NCI-H748 treated with DMSO at 0.1 percent for 48 hours (cell line): ENCODE data around the gene NUDT13.
"Not testable (repeated sequence)": the region's sequence is repeated elsewhere in the genome, so short reads cannot be mapped to it uniquely, and the experiment has no call there.

Source experiments
- DNase-seq: peaks from one replicate; lab custom pipeline; 2025; lab: John Stamatoyannopoulos, UW

NUDT13 gene

DNA sequence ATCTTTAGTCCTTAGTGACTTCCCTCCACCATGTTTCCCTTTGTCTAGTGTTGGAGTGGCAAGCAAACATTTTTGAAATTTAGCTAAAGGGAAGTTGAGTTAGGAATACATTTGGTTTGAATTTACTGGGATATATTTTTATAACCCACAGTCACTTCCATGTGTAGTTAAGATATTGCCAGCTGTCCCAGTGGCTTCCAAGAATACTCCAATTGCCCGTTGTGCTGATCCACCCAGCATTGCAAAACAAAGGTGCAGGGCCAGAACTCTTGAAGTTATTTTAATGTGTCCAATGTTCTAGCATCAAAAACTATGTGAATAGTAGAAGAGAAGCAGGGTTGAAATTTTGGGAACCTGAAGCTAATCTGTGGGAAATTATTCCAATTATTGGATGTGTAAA, 11.1 kb upstream of the NUDT13 start:
- no peak for DNase-seq

DNA sequence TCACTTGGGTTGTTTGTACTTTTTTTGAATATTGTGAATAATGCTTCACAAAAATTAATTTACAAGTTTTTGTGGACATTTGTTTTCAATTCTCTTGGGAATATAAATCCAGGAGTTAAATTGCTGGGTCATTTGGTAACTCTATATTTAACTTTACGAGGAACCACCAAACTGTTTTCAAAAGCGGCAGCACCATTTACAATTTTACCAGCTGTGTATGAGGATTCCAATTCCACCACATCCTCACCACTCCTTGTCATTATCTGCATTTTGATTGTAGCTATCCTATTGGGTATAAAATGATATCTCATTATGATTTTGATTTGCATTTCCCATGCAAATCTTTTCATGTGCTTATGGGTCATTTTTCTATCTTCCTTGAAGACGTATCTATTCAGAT, 4.0 kb upstream of the NUDT13 start:
- DNase-seq = no peak

DNA sequence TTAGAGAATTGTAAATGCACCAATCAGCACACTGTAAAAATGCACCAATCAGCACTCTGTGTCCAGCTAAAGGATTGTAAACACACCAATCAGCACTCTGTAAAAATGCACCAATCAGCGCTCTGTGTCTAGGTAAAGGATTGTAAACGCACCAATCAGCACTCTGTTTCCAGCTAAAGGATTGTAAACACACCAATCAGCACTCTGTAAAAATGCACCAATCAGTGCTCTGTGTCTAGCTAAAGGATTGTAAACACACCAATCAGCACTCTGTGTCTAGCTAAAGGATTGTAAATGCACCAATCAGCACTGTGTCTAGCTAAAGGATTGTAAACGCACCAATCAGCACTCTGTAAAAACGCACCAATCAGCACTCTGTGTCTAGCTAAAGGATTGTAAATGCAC, 1.0 kb upstream of the NUDT13 start:
- DNase-seq = not testable (repeated sequence)

- DNase-seq = not testable (repeated sequence)
Measured at GRCh38 chr10:73112032-73112431, 1.8 kb downstream of the NUDT13 start.

GRCh38 chr10:73113551-73113950, 3.3 kb downstream of the NUDT13 start:
- no peak for DNase-seq

- no peak for DNase-seq
Measured at GRCh38 chr10:73116017-73116416, 5.8 kb downstream of the NUDT13 start.

GRCh38 chr10:73117976-73118743, 7.9 kb downstream of the NUDT13 start:
- DNase-seq = no peak

DNA sequence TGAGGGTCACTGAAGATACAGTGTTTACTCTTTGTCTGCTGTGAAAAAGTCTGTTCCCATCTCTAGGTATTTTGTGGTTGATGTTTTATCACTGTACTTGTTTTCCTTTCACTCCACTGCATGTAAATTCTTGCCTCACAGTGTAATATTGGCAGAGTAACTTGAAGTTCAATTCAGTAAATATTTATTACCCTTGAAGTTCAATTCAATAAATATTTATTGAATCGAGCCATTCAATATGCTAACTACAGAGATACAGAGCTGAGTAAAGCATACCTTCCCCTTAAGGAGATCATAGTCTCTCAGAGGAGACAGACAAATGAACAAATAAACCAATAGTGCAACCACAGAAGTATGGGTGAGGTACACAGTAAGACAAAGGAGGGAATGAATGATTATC, 9.2 kb downstream of the NUDT13 start:
- no peak for DNase-seq

DNA sequence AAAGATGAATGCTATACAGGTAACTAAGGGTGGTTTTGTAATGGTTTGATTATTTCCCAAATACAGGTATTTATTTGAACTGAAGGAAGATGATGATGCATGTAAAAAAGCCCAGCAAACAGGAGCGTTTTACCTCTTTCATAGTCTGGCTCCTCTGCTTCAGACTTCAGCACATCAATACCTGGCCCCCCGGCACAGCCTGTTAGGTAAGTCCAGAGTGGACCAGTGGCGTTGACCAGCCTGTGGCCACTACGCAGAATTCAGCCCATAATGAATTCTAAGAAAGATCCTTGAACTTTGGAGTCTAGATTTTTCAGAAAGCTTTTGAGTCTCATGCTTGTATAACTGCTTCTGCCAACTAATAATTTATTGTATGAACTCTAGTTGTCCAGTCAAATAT, 9.7 kb downstream of the NUDT13 start:
- no peak for DNase-seq

GRCh38 chr10:73126343-73126742, 16.1 kb downstream of the NUDT13 start:
- no peak for DNase-seq

DNA sequence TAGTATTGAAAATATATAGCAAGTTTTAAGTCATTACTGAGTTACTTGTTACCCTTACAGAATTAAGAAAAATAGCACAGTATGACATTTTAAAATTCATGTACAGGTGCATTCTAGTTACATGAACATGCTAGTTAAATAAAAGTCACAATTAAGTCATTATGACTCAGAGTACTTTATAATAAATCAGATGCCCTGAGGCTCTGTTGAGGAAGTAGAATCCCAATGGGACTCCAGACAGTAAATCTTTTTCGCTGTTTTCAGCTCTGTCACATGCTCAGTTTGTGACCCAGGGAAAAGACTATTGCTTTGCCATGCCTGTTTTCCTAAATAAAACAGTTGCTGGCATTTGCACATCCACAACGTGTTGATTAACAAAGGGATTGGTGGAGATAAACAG, 21.0 kb downstream of the NUDT13 start:
- DNase-seq = no peak

DNA sequence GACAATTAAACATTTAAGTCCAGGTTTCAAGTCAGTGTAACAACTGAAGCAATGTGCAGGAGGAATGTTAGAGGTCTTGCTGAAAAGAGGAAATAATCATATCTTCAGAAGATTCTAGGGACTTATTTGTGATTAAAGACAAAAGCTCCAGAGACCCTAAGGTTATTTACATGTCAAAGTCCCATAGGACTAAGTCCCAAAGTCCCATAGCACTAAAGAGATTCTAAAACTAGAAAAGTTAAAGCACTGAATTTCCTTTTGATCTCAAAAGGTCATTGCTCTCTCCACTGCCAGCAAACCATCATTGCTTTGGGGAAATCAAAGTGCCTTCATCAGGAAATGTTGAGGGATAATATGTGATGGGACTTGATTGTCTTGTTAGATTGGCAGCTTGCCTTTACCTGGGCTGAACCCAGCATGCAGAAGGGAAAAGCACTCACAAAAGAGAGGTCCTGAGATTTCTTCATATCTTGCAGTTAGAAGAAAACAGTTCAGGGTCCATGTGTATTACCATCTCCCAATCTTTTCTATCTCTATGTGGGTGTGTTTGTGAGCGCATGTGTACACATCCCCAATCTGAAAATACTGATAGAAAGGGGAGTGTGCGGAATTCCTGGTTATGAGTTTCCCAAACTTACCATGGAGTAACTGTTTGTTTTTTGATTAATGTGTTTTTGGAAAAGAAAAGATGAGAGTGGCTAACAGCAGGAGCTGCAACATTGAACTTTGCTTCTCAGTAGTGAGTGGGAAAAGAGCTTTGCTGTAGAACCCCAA, 21.8 kb downstream of the NUDT13 start:
- no peak for DNase-seq

- no peak for DNase-seq
Measured at GRCh38 chr10:73134727-73135126, 24.5 kb downstream of the NUDT13 start.

DNA sequence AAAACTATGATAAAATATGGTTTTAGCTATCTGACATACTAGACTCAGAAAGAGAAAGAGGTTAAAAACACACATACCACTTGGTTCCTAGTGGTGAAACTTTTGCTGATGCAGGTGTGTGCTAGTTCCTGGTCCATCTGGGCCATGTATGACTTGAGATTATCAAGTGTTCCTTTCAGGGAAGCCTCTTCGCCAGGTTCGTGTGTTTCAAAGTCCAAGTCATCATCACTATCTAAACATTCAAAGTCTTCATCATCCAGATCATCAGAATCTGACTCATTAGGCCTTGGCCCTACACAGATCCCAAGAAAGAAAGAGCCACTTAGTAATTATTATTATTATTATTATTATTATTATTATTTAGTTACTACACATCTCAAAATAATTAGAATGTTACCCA, 26.4 kb downstream of the NUDT13 start:
- no peak for DNase-seq

GRCh38 chr10:73139251-73139650, 29.0 kb downstream of the NUDT13 start:
- DNase-seq = no peak

DNA sequence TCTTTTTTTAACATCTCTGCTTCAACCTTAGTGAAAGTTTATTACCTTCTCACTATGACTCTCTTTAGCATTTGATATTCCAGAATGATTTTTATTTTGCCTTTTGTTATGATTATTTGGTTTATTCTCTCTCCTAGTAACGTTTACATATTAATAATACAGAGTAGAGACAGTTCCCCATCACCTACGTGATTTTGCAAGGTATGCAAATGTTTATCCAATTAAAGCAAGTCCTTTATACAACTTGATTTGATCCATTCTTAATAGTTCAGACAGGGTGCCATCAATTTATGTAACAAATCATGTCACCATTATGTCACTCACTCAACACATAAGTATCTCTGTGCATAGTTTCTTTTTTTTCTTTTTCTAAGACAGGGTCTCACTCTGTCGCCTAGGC, 31.3 kb downstream of the NUDT13 start:
- DNase-seq = no peak

GRCh38 chr10:73150633-73151413, 40.6 kb downstream of the NUDT13 start:
- not testable (repeated sequence) for DNase-seq

GRCh38 chr10:73152009-73152408, 41.8 kb downstream of the NUDT13 start:
- no peak for DNase-seq

DNA sequence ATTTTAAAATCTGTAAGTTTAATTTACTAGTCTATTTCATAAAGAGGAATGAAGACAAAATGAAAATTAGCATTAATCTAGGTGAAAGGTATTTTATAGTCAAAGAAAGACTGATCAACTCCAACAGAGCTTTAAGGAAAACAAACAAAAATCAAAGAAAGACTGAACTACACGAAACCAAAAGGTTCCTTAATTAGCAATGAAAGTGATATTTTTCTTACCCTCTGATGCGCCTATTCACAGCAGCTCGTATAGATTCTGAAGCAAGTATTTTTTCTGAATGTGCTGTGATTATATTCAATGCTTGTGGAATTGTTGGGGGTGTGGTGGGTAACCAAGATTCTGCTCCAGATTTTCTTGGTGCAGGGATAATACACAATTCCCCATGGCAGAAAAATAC, 45.8 kb downstream of the NUDT13 start:
- DNase-seq = no peak

GRCh38 chr10:73159038-73159648, 48.9 kb downstream of the NUDT13 start:
- DNase-seq = peak; percentile 5

GRCh38 chr10:73161079-73161478, 50.8 kb downstream of the NUDT13 start:
- no peak for DNase-seq

DNA sequence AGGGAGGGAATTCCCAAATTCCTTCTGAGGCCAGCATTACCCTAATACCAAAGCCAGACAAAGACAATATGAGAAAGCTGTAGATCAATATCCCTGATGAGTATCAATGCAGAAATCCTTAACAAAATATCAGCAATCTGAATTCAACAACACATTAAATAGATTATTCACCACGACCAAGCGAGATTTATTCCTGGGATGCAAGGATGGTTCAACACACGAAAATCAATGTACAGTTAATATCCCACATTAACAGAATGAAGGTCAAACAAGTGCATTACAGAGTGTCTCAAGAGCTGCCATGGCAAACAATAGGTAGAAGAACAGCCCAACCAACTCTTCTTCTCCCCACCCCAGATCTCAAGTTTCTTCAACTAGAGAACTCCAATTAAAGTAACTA, 51.4 kb downstream of the NUDT13 start:
- no peak for DNase-seq
